Stimulated activated CD4-positive, alpha-beta T cell treated with anti-CD3 and anti-CD28 coated beads, Interleukin-1b, Interleukin-23, amount 100 ng/mL, for 4 hours (primary cell): ENCODE measurements around the gene GPR37L1.
"Not testable (repeated sequence)": the region's sequence is repeated elsewhere in the genome, so short reads cannot be mapped to it uniquely, and the experiment has no call there.

Source experiments
- DNase-seq, 2 donors: peaks; one replicate each; pipeline ENCODE4 v3.0.0-alpha.2; 2020; ENCODE audit warnings: low read depth in 2 of 2

GPR37L1 gene

DNA sequence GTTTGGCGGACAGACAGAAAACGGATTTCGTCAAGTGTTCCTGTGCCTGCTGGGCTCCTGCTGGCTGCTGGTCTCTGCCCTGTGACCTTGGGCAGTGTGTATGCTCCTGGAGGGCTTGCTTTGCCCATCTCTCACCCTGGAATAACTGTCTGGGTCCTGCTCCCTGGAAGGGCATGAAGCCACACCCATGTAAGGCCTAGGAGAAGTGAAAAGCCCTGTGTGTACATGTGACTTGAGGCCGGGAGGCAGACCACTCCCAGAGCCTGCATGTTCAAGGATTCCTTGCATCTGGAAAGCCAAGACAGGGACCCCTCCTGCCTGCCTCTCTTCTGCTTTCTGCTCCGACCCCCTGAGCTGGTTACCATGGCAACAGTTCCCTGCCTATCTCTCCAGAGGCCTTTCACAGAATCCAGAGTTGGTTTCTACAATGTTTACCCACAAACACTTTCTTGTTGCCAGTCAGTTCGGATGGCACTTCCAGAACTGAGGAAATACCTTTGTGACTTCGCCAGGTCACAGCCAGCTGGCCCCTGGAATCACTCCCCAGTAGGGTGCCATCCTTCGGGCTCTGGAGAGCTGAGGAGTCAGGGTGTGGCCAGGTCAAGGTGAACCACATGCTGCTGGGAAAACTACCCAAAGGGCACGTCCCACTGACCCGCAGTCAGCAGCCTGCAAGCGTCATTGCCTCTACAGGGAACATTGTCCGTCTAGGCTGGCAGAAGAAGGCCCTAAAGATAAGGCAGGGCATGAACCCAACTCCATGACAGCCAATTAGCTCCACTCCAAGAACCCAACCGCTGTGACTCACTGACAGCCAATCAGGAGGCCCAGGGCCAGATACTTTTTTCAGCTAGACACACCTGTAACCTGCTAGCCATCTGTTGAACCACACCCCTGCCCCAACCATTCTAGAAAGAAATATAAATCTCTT is 14.7 kb upstream of the GPR37L1 start:
- DNase-seq: no peak

DNA sequence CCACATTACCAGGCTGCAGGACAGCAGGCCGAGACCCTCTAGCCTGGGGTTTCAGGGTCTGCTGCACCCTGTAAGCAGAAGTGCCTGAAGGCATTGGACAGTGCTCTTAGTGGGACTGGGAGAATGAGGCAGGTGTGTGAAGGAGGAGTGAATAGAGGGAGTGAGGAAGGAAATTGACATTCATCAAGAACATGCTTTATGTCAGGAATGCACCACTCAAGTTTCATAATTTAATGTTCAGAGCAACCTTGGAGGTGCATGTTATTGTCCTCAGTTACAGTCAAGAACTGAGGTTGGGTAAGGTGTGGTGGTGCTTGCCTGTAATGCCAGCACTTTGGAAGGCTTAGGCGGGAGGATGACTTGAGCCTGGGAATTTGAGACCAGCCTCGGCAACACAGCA is 11.7 kb upstream of the GPR37L1 start:
- no peak for DNase-seq

DNA sequence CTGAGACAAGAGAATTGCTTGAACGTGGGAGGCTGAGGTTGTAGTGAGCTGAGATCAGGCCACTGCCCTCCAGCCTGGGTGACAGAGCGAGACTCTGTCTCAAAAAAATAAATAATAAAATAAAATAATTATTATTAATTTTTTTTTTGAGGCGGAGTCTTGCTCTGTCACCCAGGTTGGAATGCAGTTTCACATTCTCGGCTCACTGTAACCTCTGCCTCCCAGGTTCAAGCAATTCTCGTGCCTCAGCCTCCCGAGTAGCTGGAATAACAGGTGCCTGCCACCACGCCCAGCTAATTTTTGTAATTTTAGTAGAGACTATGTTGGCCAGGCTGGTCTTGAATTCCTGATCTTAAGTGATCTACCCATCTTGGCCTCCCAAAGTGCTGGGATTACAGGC is 11.1 kb upstream of the GPR37L1 start:
- DNase-seq: not testable (repeated sequence)

DNA sequence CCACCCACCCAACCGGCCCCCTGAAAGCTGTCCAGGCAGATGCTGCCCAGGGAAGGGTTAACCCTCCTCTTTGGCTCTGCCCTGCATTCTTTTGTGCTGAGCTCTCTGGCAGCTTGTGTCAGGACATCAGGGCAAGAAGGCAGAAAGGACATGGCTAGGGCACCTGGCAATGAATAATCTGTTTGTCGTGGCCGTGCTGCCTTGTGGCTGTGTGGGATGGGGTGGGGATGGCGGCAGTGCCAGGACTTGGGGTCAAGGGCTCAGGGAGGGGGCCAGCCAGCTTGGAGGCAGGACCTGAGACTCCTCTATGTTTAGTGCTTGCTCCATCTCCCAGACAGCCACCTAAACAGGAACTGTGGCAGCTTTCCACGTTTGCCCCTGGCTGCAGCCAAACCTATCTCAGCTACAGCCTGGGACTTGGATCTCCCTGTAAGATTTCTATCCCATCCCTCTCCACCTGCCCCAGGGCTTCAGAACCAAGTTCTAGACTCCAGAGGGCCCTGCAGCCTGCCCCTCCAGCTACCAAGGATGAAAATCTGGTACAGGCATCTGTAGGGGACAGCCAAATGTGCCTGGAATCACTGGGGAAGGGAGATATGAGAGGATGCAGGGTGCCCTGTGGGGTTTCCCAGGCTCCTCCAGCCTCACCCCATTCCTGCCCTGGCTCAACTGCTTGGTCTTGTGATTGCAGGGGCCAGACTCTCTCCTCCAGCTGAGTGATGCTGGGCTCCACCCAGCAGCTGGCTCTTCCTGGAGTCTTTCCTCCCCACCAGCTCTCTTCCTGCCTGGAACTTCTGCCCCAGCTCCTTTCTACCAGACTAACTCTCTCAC is 9.6 kb upstream of the GPR37L1 start:
- DNase-seq: no peak

DNA sequence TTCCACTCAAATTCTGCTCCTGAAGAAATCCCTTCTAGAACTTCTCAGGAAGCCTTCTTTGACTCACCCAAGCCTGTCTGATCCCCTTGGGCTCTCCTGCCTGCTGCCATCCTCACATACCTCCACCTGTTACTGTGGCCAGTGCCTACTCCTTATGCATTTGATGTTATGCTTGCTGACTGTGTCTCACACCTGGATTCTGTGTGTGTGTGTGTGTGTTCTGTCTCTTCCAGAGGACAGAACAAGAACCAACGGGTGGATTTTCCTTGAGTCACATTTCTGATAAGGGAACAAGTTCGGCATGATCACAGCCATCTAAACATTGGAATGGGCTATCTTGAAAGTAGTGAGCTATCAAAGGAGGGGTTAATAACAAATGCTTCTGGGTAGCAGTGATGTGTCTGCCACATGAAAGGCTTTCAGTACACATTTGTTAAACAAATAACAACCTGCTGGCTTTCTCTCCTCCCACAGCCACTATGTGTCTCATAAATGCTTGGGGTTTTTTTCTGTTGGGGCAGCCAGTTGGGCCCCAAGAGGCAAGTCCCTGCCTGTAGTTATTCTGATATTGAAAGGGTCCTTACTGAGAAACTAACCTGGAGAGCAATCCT is 8.9 kb upstream of the GPR37L1 start:
- no peak for DNase-seq

DNA sequence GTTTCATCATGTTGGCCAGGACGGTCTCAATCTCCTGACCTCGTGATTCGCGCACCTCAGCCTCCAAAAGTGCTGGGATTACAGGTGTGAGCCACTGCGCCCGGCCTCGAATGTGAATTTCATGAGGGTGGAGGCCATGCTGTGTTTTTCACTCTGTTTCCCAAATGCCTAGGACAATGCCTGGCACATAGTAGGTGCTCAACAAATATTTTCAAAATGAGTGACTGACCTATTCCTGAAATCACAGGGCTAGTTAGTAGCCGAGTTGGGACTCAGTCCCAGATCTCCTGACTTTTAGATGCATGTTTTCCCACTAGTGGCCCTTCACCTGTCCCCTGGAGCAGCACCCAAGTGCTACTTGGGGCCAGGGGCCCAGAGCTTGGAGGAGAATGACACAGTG is 6.4 kb upstream of the GPR37L1 start:
- no peak for DNase-seq

DNA sequence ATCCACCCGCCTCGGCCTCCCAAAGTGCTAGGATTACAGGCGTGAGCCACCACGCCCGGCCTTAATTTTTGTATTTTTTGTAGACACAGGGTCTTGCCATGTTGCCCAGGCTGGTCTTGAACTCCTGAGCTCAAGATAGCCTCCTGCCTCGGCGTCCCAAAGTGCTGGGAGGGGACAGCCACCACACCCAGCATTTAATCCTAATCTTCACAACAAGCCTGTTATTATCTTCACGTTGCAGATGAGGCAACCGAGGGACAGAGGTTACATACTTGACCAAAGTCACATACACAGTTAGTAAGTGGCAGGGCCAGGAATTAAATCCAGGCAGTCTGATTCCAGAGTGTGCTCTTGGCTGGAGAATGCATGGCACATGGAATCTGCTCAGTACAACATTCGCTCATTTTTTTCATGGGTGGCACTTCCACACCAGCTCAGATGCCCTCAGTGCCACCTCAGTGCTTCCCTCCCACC is 4.8 kb upstream of the GPR37L1 start:
- DNase-seq: no peak

DNA sequence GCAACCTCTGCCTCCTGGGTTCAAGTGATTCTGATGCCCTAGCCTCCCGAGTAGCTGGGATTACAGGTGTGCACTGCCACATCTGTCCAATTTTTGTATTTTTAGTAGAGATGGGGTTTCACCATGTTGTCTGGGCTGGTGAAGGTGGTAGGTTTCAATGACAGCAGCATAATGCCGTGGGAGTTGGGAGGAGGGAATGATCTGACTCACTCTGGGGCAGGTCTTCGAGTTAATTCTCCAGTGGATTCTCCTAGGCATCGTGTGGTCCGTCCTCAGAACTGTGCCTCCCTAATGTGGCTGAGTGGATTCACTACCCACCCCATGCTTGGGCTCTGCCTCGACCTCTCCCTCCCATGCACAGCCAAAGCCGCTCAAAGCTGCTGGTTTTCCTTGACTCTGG is 1.7 kb upstream of the GPR37L1 start:
- no peak for DNase-seq

DNA sequence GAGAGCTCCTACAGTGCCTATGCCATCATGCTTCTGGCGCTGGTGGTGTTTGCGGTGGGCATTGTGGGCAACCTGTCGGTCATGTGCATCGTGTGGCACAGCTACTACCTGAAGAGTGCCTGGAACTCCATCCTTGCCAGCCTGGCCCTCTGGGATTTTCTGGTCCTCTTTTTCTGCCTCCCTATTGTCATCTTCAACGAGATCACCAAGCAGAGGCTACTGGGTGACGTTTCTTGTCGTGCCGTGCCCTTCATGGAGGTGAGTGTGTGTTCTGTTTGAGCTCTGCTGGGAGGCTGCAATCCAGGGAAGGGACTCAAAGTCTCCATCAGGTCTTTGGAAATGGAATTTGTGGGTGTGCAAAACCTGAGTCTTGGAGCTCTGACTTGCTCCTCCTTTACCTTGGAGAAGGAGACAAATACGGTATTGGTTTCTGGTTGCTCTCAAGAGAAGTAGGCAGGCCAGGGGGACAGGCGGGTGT is 658 bp downstream of the GPR37L1 start:
- DNase-seq: no peak

DNA sequence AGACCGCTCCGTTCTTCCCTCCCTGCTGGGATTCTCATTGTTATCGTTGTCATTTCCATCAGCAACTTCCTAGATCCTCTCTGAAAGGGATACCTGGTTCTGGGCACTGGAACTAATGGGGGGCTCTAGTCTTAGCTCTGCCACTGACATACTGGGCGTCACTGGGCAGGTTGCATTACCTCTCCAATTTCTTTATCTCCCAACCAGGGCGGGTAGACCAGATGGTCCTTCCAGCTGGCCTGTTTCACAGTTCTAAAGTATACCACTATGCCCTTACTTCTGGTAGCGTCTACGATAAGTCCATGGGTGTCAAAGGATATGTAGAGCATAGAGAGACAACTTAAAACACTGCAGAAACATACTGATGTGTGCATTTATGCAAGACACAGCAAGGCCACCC is 1.4 kb downstream of the GPR37L1 start:
- DNase-seq: no peak

DNA sequence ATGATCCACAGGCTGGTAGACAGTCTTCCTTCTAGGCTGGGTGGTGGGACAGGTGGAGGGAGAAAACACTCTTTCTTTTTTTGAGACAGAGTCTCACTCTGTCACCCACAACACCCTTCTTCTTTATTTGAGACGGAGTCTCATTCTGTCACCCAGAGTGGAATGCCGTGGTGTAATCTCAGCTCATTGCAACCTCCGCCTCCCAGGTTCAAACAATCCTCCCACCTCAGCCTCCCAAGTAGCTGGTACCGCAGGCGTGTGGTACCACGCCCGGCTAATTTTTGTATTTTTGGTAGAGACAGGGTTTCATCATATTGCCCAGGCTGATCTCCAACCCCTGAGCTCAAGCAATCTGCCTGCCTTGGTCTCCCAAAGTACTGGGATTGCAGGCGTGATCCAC is 2.9 kb downstream of the GPR37L1 start:
- DNase-seq: no peak

DNA sequence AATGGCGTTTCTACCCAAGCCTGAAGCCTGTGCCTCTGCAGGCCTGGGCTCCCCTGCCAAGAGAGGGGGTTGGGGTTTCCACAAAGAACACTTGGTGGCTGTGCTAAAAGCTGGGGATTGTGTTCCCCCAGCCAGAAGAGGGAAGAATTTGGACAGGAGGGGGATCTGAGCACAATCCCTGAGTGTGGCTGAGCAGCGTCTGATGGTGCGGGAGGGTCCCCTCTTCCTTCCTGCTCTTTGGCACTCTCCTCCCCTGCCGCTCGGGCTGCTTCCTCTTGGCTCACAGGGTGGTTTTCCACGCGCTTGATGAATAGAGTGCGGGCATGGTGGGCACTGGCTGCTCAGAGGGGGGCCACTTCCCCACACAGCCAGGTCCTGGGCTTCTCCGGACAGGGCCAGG is 3.7 kb downstream of the GPR37L1 start:
- no peak for DNase-seq

DNA sequence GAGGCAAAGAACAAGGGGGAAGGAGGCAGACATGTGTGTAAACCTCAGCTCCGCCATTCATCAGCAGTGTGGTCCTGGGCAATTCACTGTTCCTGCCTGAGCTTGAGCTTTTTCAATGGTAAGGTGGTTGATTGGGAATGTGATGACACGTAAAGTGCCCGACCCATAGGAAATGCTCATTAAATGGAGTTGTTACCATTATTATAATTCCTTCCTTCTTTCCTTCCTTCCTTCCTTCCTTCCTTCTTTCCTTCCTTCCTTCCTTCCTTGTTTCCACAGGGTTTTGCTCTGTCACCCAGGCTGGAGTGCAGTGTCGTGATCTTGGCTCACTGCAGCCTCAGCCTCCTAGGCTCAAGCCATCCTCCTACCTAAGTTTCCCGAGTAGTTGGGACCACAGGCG is 4.3 kb downstream of the GPR37L1 start:
- no peak for DNase-seq

DNA sequence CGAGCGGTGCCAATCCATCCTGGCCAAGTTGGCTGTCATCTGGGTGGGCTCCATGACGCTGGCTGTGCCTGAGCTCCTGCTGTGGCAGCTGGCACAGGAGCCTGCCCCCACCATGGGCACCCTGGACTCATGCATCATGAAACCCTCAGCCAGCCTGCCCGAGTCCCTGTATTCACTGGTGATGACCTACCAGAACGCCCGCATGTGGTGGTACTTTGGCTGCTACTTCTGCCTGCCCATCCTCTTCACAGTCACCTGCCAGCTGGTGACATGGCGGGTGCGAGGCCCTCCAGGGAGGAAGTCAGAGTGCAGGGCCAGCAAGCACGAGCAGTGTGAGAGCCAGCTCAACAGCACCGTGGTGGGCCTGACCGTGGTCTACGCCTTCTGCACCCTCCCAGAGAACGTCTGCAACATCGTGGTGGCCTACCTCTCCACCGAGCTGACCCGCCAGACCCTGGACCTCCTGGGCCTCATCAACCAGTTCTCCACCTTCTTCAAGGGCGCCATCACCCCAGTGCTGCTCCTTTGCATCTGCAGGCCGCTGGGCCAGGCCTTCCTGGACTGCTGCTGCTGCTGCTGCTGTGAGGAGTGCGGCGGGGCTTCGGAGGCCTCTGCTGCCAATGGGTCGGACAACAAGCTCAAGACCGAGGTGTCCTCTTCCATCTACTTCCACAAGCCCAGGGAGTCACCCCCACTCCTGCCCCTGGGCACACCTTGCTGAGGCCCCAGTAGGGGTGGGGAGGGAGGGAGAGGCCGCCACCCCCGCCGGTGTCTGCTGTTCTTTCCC is 5.3 kb downstream of the GPR37L1 start:
- DNase-seq: no peak

DNA sequence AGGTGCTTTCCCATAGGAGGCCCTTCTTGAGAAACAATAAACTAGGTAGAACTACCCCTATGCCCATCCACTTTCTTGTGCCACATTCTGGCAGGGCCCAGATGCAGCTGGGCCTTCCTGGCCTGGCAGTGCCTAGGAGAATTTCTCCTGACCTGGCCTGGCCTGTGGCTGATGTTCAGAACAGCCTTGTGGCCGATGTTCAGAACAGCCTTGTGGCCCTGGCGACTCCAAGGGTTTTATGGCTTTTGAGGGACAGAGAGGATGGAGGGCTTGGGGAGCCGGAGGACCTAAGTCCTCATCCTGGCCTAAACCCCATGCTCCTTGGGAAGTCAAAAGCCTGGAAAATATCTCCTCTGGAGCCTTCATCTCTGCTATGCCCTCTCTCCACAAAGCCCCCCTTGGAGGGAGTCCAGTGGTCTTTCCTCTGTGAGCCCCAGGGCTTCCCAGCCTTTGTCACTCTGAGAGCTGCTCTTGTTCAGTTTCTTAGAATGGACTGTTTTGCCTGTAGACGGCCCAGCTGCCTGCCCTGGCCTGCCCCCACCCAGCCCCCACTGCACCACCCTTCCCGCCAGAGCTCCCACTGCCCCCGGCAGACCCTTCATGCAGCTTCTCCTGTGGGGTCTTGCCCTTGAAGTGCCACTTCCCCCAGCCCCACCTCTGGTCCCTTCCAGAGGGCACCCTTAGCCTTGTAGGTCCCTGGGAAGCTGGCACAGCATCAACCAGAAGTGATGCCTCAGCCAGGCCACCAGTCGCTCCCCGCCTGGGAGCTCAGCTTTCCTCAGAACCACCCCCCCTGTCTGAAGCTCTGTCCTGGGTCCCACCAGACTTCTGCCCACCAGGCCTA is 7.0 kb downstream of the GPR37L1 start:
- DNase-seq: no peak

DNA sequence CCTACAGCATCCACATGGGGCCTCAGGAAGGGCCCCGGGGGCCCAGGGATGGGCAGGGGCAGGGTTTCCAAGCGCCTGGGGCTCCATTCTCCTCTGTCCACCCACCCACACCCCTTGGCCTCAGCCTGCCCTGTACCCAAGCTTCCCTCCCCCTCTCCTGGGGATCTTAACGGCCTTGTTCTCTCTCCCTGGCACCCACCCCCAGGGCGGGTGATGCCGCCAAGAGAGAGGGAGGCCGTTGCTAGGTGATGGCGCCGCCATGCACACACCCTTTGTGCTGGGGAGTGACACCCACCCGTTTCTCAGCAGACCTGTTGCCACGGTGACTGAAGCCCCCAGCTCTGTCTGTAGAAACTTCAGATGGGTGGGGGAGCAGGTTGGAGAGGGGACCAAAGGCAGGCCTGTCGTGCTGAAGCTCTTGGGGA is 7.6 kb downstream of the GPR37L1 start:
- DNase-seq: no peak

DNA sequence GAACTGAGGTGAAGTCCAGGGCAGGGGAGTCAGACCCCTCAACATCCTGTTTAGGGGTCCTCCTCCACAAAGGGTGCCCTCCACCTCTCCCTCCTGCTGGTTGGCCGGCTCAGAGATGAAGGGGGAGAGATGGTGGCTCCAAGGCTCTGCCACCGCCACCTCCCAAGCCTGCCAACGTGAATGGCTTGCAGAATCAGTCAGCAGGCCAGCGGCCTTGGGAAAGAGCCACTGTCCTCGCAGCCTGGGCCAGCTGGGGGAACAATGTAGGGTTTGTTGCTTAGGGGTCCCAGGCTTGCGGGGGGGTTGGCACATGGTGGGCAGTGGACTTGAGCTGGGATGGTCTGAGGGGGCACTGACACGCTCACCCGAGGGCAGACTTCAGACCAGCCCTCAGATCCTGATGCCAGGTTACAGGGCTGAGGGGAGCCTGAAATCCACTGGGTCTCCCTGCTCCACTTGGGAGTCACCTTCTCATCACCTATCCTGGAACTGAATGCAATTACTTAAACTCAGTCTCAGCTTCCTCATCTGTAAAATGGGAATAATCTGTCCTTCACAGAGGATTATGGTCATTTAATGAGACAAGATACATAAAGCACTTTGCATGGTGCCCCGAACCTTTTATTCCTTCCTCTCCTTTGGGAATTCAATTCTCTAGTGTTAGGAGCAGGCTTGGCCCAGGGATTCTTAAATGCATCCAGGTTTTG is 8.3 kb downstream of the GPR37L1 start:
- DNase-seq: no peak

DNA sequence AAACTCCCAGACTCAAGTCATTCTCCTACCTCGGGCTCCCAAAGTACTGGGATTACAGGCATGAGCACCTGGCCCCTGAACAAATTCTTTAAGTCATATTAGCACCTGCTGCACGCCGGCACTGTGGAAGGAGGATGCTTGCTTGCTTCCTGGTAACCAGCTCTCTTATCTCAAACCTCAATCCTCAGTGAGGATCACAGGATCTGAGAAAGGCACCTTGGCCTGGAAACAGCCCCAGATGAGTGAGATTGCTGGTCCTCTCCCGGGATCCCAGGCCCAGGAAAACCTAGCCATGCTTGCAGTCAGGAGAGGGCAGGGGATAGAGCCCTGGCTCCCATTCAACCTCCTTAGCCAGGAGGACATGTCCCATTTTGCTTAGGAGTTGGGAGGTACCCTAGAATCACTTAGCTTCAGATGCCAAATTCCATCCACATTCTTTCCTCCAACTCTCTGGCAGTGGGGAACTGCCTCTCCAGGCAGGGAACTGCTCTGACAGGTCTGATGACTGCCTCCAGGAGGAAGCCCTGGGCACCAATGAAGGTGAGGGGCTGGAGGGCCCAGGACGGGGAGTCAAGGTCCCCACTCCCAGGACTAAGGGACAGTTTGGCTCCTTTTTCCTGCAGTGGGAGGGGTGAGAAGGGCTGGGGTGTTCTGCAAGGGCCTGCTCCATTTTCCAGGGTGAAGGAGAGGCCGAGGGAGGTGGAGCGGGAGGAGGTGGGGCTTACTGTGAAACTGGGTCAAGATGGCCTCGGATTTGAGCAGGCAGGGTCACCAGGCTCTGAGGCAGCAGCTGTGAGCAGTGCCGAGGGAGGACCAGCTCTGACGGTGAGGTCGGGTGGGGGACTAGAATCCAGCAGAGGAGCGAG is 9.5 kb downstream of the GPR37L1 start:
- no peak for DNase-seq

DNA sequence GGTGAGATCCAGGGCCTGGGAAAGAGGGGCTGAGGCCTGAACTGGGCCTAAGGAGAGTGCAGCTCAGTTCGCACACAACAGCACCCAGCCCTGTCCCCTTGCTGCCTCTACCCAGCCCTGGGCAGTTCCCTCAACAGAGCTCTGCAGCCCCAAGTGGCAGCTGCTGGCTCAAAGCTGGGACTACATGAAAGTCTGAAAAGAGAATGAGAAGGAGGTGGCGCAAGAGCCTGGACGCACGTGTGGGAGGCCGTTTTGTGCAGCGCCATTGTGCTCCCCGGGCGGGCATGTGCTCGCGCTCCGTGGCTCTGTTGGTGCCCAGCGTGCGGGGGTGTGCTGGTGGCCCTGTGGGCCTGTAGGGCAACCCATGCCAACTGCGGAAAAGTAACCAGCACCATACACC is 10.3 kb downstream of the GPR37L1 start:
- no peak for DNase-seq
